ENCODE results near the gene SEC24C.

- TF ChIP-seq CTCF (IDR thresholded peaks at IDR 0.05; ENCODE audit: poor library complexity) (no peak), EZH2phosphoT487 (IDR thresholded peaks at IDR 0.05; ENCODE audit: low read depth, severe bottlenecking, unreplicated experiment) (no peak), EZH2 (IDR thresholded peaks at IDR 0.05; ENCODE audit: borderline replicate concordance) (no peak)
Measured at GRCh38 chr10:73801253-73801590, 57.0 kb downstream of the SEC24C start.
